Loucy (cell line): Measurements from ENCODE around the gene SCAMP1.

Experiments
- EZH2phosphoT487 ChIP-seq: fragments of 200-600 bp; IDR thresholded peaks from 2 replicates; pipeline ENCODE4 v1.6.1; 2018; ENCODE audit warnings: antibody characterized with exemption, mild to moderate bottlenecking, moderate library complexity, borderline replicate concordance
- TF ChIP-seq, protein P1 (sequence below): fragments of 200-600 bp; sonication (generic); conservative IDR thresholded peaks from 2 replicates; pipeline ENCODE4 v1.5.1; 2014; ENCODE audit warnings: mild to moderate bottlenecking, antibody characterized with exemption, low read length

DNA sequence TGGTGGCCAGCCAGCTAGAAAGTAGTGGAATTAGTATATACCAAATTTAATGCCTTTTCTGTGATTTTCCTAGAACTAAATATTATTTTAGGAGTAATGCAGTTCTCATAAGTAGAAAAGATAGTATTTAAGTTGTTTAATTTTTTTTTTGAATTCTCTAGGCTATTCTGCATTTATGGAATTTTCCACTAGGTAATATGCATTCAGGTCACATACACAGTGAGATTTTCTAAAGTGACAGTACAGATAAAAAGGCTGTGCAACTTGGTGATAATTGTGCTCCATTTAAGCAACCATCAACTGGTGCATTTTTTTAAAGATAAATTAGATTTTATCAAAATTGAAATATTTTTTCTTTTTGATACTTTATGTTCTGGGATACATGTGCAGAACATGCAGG is 111.5 kb downstream of the SCAMP1 start:
- TF ChIP-seq, protein P1, sequence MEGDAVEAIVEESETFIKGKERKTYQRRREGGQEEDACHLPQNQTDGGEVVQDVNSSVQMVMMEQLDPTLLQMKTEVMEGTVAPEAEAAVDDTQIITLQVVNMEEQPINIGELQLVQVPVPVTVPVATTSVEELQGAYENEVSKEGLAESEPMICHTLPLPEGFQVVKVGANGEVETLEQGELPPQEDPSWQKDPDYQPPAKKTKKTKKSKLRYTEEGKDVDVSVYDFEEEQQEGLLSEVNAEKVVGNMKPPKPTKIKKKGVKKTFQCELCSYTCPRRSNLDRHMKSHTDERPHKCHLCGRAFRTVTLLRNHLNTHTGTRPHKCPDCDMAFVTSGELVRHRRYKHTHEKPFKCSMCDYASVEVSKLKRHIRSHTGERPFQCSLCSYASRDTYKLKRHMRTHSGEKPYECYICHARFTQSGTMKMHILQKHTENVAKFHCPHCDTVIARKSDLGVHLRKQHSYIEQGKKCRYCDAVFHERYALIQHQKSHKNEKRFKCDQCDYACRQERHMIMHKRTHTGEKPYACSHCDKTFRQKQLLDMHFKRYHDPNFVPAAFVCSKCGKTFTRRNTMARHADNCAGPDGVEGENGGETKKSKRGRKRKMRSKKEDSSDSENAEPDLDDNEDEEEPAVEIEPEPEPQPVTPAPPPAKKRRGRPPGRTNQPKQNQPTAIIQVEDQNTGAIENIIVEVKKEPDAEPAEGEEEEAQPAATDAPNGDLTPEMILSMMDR = no peak
- no peak for TF ChIP-seq EZH2phosphoT487
